PFSK-1 (cell line): Measurements from ENCODE around the gene ANKRD60.

Source experiments
- FOXP2 ChIP-seq: optimal IDR thresholded peaks from 2 replicates; pipeline ENCODE3; 2011; ENCODE audit warnings: borderline replicate concordance, control low read depth, inconsistent platforms; ENCODE audit not compliant: insufficient read depth; ENCODE audit errors: extremely low read length, extremely low read depth
- POLR2AphosphoS5 ChIP-seq: IDR thresholded peaks from 2 replicates; pipeline ENCODE4 v1.6.1; 2012; ENCODE audit warnings: low read depth, mild to moderate bottlenecking, control low read depth, low read length, moderate library complexity
- SIN3A ChIP-seq: IDR thresholded peaks from 2 replicates; pipeline ENCODE4 v1.6.1; 2012; ENCODE audit warnings: mild to moderate bottlenecking, low read length, moderate library complexity, borderline replicate concordance; ENCODE audit not compliant: insufficient read depth
- TAF1 ChIP-seq: IDR thresholded peaks from 2 replicates; pipeline ENCODE4 v1.6.1; 2012; ENCODE audit warnings: low read length, control low read depth, borderline replicate concordance; ENCODE audit not compliant: insufficient read depth
- TF ChIP-seq, protein P1 (sequence below), 2 experiments: IDR thresholded peaks; 2 replicates each; pipeline versions ENCODE4 v1.6.1 to v1.8.0; 2011 to 2012; ENCODE audit warnings: low read depth in 2 of 2, low read length in 2 of 2, control low read depth in 1 of 2, inconsistent platforms in 1 of 2, mild to moderate bottlenecking in 1 of 2, moderate library complexity in 1 of 2; ENCODE audit not compliant: insufficient read depth in 1 of 2

ANKRD60 gene

DNA sequence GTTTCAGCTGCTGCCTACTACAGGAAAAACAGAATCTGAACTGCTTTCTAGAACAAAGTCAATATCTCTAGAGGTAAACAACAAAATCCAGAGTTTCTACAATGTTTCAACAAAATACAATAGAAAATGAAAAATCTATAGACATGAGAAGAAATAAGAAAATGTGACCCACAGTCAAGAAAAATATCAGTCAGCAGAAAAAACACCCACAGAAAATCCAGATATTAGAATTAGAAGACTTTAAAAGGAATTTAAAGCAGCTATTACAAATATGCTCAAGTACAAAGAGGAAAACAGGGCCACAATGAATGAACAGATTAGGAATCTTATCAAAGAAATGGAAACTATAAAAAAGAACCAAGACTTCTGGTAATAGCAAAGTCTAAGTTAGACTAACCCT, 26.4 kb upstream of the ANKRD60 start:
- TF ChIP-seq POLR2AphosphoS5 = no peak
- TF ChIP-seq, protein P1, sequence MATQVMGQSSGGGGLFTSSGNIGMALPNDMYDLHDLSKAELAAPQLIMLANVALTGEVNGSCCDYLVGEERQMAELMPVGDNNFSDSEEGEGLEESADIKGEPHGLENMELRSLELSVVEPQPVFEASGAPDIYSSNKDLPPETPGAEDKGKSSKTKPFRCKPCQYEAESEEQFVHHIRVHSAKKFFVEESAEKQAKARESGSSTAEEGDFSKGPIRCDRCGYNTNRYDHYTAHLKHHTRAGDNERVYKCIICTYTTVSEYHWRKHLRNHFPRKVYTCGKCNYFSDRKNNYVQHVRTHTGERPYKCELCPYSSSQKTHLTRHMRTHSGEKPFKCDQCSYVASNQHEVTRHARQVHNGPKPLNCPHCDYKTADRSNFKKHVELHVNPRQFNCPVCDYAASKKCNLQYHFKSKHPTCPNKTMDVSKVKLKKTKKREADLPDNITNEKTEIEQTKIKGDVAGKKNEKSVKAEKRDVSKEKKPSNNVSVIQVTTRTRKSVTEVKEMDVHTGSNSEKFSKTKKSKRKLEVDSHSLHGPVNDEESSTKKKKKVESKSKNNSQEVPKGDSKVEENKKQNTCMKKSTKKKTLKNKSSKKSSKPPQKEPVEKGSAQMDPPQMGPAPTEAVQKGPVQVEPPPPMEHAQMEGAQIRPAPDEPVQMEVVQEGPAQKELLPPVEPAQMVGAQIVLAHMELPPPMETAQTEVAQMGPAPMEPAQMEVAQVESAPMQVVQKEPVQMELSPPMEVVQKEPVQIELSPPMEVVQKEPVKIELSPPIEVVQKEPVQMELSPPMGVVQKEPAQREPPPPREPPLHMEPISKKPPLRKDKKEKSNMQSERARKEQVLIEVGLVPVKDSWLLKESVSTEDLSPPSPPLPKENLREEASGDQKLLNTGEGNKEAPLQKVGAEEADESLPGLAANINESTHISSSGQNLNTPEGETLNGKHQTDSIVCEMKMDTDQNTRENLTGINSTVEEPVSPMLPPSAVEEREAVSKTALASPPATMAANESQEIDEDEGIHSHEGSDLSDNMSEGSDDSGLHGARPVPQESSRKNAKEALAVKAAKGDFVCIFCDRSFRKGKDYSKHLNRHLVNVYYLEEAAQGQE (IDR thresholded peaks at IDR 0.05; ENCODE audit: insufficient read depth in 1 of 2, low read depth in 2 of 2, low read length in 2 of 2) = no peak
- TF ChIP-seq TAF1 = no peak
- no peak for TF ChIP-seq SIN3A
- no peak for TF ChIP-seq FOXP2

DNA sequence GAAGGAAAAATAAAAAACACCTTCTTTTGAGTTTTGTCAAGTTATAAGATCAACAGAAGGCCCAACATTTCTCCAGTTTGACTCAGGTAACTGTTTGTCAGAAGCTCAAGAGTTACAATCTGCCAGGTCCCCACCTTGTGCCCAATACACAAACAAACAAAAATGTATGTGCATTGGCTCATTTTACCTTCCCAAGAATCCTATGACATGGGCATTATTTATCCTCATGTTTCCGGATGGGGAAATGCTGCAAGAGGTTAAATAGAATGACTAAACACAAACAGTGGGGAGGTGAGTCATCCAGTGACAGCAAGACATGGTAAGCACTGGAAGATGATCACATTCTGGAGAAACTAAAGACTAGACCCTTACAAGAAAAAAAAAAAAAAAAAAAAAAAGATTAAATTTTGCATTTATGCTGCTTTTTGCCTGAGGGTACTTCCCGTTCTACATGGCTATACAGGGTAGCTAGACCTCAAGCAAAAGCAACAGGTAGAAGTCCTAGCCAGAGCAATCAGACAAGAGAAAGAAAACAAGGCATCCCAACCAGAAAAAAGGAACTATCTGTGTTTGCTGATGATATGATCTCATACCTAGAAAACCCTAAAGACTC, 23.6 kb upstream of the ANKRD60 start:
- TF ChIP-seq SIN3A (peak; percentile 78; the same call in 1 of the 2 replicates), TAF1 (no peak), FOXP2 (peak; percentile 63), POLR2AphosphoS5 (no peak)
- TF ChIP-seq, protein P1 (IDR thresholded peaks at IDR 0.05; ENCODE audit: insufficient read depth in 1 of 2, low read depth in 2 of 2, low read length in 2 of 2) = no peak

DNA sequence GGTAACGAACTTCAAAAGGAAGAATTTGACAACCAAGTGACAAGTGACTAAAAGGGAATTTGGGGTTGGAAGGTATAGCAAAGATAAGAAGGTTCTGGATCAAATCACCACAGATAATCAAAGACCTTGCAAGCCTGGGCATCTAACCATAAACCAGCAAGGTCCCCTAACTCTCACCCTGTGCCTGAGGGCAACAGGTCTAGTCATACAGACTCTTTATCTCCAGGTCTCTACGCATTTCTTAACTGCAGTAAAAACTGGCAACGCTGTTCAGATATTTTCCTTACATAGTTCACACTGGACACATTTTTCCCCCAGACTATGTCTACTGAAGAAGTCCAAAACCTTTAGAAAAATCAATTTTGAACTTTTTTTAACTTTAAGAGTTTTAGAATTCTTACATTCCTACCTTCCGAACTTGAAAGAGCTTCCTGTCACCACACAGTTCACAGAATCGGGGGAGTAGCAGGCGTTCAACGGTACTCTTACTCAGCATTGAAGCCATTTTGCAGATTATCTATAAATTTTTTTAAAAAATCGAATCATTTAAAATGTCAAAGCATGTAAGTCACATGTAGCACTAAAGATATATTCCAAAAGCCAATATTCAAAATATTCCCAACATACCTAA, 23.0 kb upstream of the ANKRD60 start:
- TF ChIP-seq POLR2AphosphoS5 = no peak
- no peak for TF ChIP-seq FOXP2
- TF ChIP-seq SIN3A = no peak
- TF ChIP-seq, protein P1 (IDR thresholded peaks at IDR 0.05; ENCODE audit: insufficient read depth in 1 of 2, low read depth in 2 of 2, low read length in 2 of 2) = no peak
- no peak for TF ChIP-seq TAF1

- no peak for TF ChIP-seq SIN3A
- no peak for TF ChIP-seq POLR2AphosphoS5
- TF ChIP-seq TAF1 = no peak
- TF ChIP-seq, protein P1 (IDR thresholded peaks at IDR 0.05; ENCODE audit: insufficient read depth in 1 of 2, low read depth in 2 of 2, low read length in 2 of 2) = no peak
These were observed 17.9 kb upstream of the ANKRD60 start for GRCh38 chr20:58246346-58246745.

DNA sequence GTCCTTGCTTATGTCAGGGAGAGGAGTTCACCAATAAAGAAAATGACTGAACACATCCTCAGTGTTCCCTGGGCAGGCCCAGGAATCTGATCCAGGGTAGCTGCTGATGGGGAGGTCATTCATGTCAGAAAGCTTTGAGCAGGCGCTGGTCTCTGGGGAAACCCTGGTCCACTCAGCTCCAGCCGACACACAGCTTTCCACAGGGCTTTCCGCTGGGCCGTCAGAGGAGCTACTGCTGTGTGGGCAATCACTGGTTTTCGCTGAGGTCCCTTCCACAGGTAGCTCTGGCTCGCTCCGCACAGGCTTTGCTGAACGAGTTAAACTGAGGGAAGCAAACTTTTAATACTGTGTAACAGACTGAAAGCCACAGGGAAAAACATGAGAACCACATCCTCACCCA, 17.5 kb upstream of the ANKRD60 start:
- TF ChIP-seq, protein P1 (IDR thresholded peaks at IDR 0.05; ENCODE audit: insufficient read depth in 1 of 2, low read depth in 2 of 2, low read length in 2 of 2) = no peak
